GM04503 (cell line): ENCODE results near the gene EFCAB11.

Source experiments
- DNase-seq: peaks from one replicate; pipeline ENCODE4 v3.0.0-alpha.2; 2012; ENCODE audit warnings: low read depth

Gene EFCAB11

DNA sequence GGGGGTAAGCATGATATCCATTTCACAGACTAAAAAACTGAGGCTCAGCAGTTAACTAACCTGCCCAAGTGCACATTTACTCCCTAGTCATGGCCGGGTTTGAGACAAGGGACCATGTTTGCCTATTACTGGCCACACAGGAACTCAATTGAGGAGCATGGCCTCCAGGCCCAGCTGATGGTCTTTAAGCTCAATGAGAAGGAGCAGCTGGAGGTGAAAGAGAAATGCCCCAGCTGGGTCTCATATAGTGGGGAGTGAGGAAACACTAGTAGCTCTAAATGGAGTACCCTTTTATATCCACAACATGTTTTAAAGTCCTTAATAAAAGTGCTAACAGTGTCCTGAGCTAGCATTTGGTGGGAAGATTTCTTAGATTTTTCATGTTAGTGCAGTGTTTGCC is 2.8 kb upstream of the EFCAB11 start:
- no peak for DNase-seq

DNA sequence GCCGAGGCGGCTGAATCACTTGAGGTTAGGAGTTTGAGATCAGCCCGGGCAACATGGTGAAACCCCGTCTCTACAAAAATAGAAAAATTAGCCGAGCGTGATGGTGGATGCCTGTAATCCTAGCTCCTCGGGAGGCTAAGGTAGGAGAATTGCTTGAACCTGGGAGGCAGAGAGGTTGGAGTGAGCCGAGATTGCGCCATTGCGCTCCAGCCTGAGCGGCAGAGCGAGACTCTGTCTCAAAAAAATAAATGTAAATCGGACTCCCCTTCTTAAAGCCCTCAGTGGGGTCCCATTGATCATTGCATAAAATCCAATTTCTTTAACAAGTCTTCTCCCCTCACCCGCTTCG is 2.1 kb upstream of the EFCAB11 start:
- no peak for DNase-seq

DNA sequence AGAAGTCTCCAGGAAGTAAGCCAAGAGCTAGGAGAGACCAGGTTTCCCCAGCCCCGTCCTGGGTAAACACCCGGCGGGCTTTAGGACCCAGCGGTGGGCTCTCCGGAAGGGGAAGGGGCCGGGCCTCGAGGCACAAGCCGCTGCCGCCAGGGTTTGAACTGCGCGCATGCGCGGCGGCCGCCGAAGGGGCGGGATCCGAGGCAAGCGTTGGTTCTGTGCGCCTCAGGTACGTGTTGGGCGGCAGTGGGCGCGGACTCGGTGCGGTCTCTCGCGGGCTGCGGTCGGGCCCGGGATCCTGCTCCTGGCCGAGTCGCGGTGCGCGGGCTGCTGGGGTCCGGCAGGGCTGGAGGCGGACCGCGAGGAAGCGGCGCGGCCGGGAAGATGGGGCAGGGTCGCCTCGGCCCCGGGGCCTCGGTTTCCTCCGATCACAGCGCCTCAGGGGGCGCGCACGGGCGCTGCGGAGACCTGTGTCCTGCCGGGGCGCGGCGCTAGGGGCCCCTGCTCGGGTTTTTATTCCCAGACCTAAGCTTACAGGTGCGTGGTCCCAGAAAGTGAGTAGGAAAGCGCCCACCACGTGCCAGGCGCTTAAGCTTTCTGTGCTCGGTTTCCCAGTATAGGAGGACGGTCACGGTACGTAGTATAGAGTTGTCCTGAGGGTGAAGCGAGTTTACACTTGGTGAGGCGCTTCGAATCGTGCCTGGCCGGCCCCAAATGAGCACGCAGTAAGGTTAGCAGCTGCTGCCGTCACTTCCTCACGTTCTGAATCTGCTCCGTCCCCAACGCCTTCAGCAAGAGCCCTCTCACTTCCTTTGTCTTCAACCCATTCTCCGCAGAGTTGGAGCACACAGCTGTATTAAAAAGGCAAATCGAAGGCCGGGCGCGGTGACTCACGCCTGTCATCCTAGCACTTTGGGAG is 1.5 kb upstream of the EFCAB11 start, which contains the start of gene TDP1:
TDP1 (plus strand) TSS at position 183 of the 916 bp plus-strand sequence. CDS start 7,188 bp downstream, outside the sequence.
- DNase-seq: peak; percentile 73

- peak; percentile 18 for DNase-seq
Observed at GRCh38 chr14:89955022-89955744, 653 bp upstream of the EFCAB11 start.

DNA sequence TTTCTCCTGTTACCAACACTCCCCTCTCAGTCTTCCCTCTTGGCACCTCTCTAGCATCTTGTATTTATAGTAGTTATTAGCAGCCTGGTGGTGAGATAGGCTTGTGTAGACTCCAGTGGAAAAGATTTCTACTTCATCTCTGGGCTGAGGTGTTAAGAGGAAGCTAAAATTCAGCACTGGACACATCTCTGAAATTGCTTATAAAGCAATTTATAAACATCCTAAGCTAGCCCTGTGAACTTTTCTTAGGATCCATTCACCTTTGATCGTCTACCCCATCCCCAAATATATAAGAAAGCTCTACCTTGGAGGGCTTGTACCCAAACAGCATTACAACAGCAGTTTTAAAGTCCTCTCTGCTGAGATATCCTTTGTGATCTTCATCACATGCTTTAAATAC is 928 bp downstream of the EFCAB11 start:
- DNase-seq: no peak

GRCh38 chr14:89952576-89952975 is 2.0 kb downstream of the EFCAB11 start:
- DNase-seq: no peak

DNA sequence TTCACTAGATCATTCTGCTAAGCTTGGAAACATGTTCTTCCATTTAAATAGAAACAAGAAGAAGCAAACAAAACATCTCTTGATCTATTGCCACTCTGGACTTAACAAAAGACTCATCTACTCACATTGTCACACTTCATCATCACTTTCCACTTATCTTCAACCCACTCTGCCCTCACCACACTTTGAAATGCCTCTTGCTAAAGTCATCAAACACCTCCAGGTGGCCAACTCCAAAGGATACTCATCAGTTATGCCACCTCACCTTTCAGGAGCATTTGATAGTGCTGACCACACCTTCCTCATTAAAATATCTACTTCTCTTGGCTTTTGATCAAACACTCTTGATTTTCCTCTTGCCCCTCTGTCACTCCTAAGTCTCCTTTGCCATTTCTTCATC is 7.2 kb downstream of the EFCAB11 start:
- no peak for DNase-seq

DNA sequence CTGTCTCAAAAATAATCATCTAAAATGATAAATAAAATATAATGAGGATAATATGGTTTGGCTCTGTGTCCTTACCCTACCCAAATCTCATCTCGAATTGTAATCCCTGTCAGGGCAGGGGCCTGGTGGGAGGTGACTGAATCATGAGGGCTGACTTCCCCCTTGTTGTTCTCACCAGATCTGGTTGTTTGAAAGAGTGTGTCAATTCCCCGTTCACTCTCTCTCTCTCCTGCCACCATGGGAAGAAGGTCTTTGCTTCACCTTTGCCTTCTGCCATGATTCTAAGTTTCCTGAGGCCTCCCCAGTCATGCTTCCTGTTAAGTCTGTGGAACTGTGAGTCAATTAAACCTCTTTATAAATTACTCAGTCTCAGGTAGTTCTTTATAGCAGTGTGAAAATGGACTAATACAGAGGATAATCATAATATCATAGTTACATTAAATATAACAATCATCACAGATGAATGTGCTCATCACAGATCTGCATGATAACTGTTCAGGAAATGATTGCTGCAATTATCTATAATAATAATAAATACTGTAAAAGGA is 12.6 kb downstream of the EFCAB11 start:
- DNase-seq: no peak

DNA sequence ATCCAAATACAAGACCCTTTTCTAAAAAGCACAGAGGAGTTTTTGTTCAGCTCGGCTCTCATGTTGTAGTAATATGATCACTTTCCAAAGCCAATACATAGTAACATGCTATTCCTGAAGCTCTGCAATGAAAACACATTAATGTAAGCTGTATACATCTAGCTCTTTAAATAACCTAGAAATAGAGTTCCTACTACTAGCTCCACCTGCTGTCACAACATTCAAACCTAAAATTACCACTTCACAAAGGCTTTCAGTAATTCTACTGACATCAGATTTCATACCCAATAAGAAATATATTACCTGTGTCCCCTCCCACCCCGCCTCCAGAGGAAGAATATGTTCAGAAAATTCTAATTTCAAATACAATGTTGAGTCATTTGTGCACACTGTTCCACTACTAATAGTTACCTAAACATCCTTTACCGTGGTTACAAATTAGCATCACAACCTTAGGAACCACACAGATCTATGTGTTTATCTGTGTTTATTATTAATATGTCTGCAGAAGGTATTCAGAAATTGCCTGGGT is 17.8 kb downstream of the EFCAB11 start:
- no peak for DNase-seq

- no peak for DNase-seq
Observed at GRCh38 chr14:89933002-89933401, 21.5 kb downstream of the EFCAB11 start.

- no peak for DNase-seq
Observed at GRCh38 chr14:89927186-89927865, 27.2 kb downstream of the EFCAB11 start.

DNA sequence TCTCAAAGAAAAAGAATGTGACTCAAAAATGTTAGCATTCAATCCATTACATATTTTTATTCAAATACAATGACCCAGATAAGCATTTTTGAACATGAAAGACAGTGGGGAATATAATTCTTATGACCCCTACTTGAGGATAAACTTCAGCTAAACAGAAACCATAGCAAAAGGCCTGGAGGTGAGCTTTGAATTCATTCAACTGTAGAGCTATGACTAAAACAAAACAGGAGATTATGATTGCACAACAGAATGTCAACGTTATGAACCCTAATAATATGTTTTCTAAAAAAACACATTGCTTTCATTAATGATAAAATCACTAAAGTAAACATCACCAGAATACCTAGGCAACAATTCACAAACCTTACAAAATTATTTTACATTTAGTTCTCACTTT is 27.8 kb downstream of the EFCAB11 start:
- no peak for DNase-seq

- DNase-seq: no peak
Observed at GRCh38 chr14:89924268-89924667, 30.3 kb downstream of the EFCAB11 start.

GRCh38 chr14:89922031-89922907 is 32.3 kb downstream of the EFCAB11 start:
- DNase-seq: peak; percentile 80

DNA sequence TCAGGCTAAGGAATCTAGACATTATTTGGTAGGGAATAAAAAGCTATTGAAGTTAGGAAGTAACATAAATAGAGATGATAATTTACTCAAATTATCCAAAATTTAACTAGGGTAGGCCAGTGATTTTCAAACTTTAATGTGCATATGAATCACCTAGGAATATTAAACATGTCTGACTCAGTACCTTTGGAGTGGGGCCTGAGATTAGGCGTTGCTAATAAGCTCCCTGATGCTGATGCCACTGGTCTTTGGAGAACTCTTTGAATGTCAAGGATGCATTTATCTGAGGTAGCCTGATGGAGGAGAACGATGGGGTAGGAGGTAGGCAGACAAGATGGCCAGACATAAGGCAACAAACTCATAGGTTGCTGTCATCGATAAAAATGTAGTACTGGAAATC is 33.2 kb downstream of the EFCAB11 start:
- DNase-seq: no peak

DNA sequence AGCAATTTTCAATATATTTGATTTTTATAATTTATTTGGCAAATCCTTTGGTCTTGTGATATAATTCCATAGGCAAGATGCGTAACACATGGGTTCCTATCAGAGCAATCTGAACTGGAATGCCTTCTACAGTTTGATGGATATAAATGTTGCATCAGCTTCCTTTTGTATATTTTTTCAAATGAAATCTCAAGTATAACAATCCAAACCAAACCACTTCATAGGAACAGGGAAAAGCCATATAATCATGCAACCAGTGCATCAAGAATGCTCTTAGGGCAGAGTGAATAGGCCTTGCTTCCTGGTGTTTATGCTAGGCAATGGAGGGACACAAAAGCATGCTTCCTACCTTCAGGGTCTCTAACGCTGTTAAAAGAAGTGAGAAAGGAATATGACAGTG is 34.5 kb downstream of the EFCAB11 start:
- DNase-seq: no peak

GRCh38 chr14:89918721-89919120 is 35.8 kb downstream of the EFCAB11 start:
- no peak for DNase-seq

GRCh38 chr14:89915114-89915878 is 39.2 kb downstream of the EFCAB11 start:
- DNase-seq: no peak

DNA sequence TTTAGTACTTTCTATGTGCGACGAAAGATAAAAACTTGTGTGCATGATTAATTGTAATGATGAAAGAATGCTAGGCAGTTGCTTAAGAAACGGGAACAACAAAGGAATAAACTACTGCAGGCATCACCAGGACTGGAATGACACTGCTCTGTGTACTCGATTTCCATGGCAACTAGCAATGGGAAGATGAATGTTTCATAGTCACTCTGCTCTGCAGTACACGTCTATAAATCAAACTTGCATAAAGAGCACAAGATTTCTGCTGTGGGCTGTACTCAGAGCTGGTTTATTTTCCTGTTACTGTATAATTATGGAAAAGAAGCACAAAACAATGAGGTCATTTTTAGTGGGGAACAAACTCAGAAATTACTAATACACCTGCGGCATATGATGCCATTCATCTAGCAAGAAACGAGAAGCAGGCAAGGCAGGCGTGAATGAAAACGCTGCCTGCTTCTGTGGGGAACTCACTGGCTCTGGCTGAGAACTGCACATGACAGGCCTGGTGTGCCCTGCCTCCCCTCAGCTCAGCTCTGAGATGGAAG is 41.8 kb downstream of the EFCAB11 start:
- peak; percentile 100 for DNase-seq

DNA sequence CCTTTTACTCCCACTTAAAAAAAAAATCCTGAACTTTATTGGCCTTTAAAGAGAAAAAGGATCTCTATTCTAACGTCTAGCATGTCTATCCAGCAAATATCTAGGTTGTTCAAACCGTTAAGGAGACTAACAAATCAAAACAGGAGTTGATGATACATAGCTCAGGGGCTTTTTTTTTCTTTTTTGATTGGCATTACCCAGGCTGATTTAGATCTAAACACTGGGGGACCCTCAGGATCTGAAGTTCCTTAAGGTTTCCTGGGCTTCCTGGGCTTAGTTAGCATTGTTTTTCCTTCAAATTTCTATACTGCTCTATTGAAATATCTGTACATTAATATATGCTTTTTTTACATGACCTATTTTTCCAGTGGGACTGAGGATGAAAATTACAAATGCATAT is 42.3 kb downstream of the EFCAB11 start:
- no peak for DNase-seq
